Stimulated activated CD4-positive, alpha-beta T cell treated with anti-CD3 and anti-CD28 coated beads, Interleukin-15, amount 100 ng/mL, for 24 hours (primary cell): Measurements from ENCODE around the gene SOS1.
"Not testable (repeated sequence)": the region's sequence is repeated elsewhere in the genome, so short reads cannot be mapped to it uniquely, and the experiment has no call there.

ENCODE experiments used
- DNase-seq: peaks from one replicate; pipeline ENCODE4 v3.0.0-alpha.2; 2020

Gene SOS1

DNA sequence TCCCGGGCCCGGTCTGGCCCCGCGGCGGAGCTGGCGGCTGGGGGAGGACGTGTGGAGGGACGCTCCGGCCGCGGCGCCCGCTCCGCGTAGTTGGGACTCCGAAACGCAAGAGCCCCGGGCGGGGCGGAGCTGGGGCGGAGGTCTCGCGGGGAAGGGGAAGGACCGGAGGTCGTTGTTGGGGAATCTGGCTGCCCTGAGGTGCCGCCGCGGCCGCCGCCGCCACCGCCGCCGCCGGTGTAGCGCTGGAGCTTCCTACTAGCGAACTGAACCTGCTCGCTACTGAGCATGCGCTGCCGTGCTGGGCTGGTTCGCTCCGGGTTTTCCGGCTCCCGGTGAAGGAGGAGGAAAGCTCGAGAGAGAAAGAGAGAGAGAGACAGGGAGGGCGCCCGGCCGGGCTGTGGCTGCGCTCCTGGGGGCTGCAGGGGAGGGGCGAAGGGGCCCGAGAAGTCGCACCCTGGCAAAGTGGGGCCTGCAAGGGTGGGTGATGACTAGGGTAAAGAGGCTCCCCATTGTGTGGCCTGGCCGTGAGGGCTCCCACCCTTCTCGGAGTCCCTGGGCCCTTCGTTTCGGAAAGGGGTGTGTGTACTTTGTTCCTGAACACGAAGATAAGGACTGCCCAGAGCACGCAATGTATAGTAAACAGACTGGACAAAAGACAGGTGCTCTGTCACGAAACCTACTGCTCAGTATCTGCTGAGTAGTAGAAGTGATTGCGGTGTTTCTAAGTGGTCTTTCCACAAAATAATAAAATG is at the start of gene SOS1:
TSS of gene SOS1 (minus strand) at position 281 of the 752 bp plus-strand sequence. CDS start 629 bp downstream, outside the sequence.
- peak; percentile 96 for DNase-seq

DNA sequence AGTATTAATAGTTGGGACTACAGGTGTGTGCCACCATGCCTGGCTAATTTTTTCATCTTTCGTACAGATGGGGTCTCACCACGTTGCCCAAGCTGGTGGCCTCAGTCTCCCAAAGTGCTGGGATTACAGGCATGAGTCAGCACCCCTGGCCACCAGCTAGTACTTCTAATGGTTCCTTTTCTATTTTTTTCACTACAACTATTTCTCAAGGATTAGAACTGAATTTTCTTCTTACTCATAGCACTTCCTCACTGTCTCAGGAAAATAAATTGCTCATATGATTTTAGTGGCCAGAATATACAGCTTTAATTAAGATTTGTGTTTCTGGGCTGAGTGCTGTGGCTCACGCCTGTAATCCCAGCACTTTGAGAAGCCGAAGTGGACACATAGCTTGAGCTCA is 43.2 kb upstream of the SOS1 start:
- DNase-seq: no peak

DNA sequence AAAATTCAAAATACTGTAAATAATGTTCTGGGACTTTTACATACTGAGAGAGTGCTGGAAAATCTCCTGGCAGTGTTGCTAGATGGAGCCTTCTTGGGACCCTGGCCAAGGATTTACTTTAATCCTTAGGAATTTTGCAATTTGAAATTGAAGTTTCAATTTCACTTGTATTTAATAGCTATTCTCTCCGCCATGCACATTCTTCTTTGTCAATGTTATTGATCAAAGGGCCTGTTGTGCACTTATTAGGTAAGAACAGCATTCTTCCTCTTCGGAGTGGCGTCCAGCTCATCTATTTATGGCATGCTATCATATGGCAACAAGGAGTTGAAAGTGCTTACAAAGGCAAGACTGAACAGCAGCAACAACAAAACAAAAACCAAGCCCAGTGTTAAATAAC is 40.1 kb upstream of the SOS1 start:
- no peak for DNase-seq

DNA sequence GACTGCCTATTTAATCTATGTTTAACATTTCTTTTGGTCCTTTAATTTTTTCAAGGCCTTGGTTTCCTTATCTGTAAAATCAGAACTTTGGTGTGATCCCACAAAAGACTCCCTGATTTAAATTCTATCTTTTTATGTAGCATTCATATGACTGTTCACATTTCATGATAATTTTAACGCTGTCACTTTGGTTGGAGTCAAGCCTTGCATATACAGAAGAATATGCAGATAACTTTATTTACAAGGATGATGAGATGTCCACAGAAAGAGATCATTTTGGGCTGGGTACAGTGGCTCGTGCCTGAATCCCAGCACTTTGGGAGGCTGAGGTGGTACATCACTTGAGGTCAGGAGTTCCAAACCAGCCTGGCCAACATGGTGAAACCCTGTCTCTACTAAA is 38.4 kb upstream of the SOS1 start:
- DNase-seq: no peak

- no peak for DNase-seq
These were observed 37.5 kb upstream of the SOS1 start for GRCh38 chr2:39158351-39158750.

DNA sequence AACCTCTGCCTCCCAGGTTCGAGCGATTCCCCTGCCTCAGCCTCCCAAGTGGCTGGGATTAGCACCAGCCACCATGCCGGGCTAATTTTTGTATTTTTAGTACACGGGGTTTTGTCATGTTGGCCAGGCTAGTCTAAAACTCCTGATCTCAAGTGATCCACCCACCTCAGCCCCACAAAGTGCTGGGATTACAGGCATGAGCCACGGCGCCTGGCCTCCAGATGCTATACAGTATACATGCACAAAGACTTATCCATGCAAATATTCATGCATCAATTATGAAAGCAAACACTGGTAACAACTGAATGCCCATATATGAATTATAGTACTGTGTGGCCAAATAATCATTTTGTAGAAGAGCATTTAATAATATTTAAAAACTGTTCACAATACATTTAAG is 36.0 kb upstream of the SOS1 start:
- DNase-seq: no peak

- no peak for DNase-seq
These were observed 35.3 kb upstream of the SOS1 start for GRCh38 chr2:39156107-39156506.

GRCh38 chr2:39155573-39155972 is 34.7 kb upstream of the SOS1 start:
- not testable (repeated sequence) for DNase-seq

DNA sequence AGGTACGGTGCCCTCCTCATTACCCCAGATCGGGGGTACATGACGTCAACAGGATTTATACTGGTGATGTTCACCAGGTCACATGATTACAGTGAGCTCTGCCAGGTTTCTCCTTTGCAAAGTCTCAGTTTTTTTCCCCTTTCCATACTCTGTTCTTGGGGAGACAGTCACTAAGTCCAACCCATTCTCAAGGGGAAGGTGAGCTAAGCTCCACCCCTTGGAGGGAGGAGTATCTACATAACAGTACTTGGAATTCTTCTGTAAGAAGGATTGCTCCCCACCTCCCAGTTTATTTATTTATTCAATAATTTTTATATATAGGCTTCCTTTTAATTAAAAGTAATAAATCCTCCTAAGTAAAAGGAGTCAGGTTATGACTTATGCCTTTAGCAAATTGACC is 34.1 kb upstream of the SOS1 start:
- no peak for DNase-seq

DNA sequence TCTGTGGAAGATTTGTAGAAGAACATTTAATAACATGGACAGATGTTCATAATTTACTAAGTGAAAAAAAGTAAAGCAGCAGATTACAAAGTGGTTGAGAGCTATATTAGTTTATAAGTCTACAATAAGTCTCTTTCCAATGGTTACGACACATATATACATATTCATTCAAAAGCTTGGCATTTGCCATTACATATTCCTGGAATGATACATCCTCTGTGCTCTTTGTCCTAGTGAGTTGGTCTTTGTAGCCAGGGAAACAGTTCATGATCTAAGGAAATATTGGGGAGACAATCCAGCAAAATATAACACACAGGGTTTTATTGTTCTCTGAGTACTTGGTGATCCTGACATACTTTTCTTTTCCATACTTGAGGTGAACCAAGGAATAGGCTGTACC is 32.5 kb upstream of the SOS1 start:
- DNase-seq: no peak

GRCh38 chr2:39152504-39152903 is 31.7 kb upstream of the SOS1 start:
- DNase-seq: no peak

DNA sequence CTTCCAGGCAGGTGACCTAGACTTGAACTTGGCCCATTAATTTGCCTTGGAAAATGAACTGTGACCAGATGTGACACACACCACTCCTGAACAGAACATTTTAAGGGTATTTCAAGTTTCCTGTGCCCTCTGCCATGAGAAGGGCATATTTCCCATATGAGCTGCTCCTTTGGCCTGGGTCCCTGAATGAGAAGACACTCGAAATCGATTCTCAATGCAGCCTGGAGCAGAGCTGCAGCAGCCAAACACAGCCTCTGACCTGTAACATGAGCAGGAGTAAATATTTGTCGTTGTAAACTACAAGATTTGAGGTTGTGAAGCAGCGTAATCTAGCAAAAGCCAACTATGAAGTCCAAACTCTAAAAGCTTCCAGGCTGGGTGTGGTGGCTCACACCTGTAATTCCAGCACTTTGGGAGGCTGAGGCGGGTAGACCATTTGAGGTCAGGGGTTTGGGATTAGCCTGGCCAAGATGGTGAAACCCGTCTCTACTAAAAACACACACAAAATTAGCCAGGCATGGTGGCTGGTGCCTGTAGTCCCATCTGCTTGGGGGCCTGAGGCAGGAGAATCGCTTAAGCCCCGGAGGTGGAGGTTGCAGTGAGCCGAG is 30.1 kb upstream of the SOS1 start:
- DNase-seq: no peak

GRCh38 chr2:39150102-39150562 is 29.3 kb upstream of the SOS1 start:
- no peak for DNase-seq

- DNase-seq: no peak
These were observed 25.8 kb upstream of the SOS1 start for GRCh38 chr2:39146630-39147029.

DNA sequence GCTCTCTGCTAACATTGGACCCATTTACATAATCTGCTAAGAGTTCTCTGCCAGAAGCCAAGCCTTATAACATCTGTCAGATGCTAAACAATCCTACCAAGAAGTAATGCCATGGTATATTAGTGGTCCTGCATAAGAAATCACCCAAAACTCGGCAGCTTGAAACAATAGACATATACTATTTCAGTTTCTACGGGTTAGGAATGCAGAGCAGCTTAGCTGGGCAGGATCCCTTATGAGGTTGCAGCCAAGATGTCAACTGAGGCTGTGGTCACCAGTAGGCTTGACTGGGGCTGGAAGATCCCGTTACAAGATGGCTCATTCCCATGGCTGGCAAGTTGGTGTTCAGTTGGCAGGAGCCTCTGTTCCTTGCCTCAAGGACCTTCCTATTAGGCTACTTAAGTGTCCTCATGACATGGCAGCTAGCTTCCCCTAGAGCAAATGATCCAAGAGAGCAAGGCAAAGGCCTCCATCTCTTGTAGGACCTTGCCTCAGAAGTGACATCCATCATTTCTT is 25.1 kb upstream of the SOS1 start:
- DNase-seq: no peak

- DNase-seq: no peak
These were observed 23.6 kb upstream of the SOS1 start for GRCh38 chr2:39144416-39144815.

DNA sequence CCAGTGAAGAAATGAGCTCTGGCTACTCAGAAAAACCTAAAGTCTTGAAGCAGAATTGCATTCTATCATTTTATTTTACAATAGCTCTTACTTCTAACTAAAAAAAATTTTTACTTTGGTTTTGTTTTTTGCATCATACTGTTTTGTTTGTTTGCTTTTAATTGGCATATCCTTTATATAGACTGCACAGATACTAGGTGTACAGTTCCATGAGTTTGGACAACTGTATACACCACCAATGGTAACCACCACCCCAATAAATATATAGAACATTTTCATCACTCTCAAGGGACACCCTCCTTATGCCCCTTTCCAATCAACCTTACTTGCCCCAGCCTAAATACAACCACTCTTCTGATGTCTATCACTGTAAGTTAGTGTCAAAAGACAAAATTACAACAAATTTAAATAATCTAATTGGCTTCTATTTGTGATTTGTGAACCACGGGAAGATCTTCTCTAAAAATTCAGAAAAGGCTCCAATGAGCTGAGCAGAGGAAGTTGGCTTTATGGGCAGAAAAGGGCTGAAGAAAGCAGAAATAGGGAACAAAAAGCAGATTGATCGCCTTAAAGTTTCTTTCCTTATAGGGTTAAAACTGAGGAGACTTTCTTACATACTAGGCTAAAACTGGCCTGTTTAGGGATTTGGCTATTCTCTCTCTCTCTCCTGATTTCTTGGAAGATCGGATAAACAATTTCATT is 22.2 kb upstream of the SOS1 start:
- no peak for DNase-seq

- DNase-seq: no peak
These were observed 20.8 kb upstream of the SOS1 start for GRCh38 chr2:39141334-39142271.

DNA sequence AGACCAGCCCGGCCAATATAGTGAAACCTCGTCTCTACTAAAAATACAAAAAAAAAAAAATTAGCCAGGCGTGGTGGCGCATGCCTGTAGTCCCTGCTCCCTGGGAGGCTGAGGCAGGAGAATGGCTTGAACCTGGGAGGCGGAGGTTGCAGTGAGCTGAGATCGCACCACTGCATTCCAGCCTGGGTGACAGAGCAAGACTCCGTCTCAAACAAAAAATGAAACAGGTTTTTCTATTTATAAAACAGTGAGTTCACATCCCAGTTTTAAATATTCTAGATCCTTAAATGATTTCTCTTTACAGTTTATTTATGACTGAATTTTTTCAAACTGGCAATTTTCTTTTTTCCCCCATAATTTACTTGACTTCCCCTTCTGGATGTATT is 20.1 kb upstream of the SOS1 start:
- not testable (repeated sequence) for DNase-seq

DNA sequence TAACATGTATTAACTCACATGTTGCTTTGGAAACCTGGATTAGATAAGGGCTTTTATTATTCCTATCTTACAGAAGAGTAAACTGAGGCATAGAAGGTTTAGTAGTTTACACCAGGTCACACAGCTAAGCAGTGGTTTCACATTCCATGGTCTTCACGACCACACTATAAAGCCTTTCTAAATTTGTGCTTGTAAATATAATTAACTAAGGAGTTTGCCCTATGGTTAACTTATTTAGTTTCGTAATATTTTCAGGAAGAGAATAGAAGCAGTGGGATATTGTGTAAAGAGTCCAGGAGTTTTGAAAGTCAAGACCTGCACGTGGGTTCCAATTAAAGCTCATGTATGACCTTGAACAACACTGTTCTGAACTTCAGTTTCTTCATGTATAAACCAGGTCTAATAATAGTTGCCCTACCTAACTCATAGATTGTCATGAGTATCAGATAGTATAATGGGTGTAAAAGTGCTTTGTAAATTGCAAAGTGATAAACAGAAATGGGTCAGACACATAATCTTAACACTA is 19.5 kb upstream of the SOS1 start:
- no peak for DNase-seq

GRCh38 chr2:39139511-39140237 is 18.8 kb upstream of the SOS1 start:
- DNase-seq: no peak

GRCh38 chr2:39138837-39139211 is 18.0 kb upstream of the SOS1 start:
- DNase-seq: no peak
